Omental fat pad (tissue), 4 donors: ENCODE data around the gene MT1E. TPM values are rescaled to one million over a fixed set of nuclear protein-coding genes. Genes with fewer than 3 reads are reported as not detected.

Source experiments
- ATAC-seq: fragments of 150-250 bp; one replicate; pipeline ENCODE4 v1.9.1; 2016; ENCODE audit warnings: mild to moderate bottlenecking, moderate library complexity; ENCODE audit not compliant: low FRiP score
- DNase-seq: peaks from one replicate; pipeline ENCODE4 v3.0.0-alpha.2; 2019; ENCODE audit warnings: low spot score
- total RNA-seq, 4 donors: library from RNA; depleted of rRNA; stranded (reverse); fragments of >200 nt; gene quantifications; one replicate each; pipeline ENCODE4 v1.1.0, GENCODE V29; 2016
- TF ChIP-seq, protein P1 (sequence below), 3 donors: fragments of 450-650 bp; IDR thresholded peaks; one replicate each; pipeline ENCODE4 v1.5.1; 2016 to 2017; ENCODE audit warnings: antibody characterized with exemption in 3 of 3, mild to moderate bottlenecking in 3 of 3, moderate library complexity in 2 of 3

The MT1E gene
- total RNA-seq, 4 donors from 2014 or later: 386 to 3,925 (median 1,028) TPM

GRCh38 chr16:56584276-56584675, 41.3 kb upstream of the MT1E start:
- TF ChIP-seq, protein P1, sequence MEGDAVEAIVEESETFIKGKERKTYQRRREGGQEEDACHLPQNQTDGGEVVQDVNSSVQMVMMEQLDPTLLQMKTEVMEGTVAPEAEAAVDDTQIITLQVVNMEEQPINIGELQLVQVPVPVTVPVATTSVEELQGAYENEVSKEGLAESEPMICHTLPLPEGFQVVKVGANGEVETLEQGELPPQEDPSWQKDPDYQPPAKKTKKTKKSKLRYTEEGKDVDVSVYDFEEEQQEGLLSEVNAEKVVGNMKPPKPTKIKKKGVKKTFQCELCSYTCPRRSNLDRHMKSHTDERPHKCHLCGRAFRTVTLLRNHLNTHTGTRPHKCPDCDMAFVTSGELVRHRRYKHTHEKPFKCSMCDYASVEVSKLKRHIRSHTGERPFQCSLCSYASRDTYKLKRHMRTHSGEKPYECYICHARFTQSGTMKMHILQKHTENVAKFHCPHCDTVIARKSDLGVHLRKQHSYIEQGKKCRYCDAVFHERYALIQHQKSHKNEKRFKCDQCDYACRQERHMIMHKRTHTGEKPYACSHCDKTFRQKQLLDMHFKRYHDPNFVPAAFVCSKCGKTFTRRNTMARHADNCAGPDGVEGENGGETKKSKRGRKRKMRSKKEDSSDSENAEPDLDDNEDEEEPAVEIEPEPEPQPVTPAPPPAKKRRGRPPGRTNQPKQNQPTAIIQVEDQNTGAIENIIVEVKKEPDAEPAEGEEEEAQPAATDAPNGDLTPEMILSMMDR (IDR thresholded peaks at IDR 0.05): no peak
- ATAC-seq (no peak), DNase-seq (no peak)

DNA sequence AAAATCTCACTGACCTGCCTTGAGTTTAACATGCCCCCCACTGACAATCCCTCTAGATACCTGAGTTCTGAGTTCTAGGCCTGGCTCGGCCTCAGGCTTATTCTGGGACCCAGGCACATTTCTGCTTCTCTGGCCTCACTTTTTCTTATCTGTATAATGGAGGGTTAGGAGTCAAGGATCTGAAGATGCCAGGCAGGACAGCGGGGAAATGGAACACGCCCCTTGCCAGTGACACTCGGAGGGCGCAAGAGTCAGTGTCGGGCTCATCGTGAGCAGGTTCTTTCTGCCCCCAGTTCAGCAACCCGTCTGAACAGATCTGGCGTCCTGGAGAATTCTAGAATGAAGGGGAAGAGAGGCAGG, 36.8 kb upstream of the MT1E start:
- ATAC-seq (no peak), DNase-seq (no peak)
- TF ChIP-seq, protein P1 (IDR thresholded peaks at IDR 0.05): no peak

- ATAC-seq (peak; percentile 24), DNase-seq (no peak)
- TF ChIP-seq, protein P1 (IDR thresholded peaks at IDR 0.05): no peak
These were observed 36.2 kb upstream of the MT1E start, which contains the start of gene MT3 for GRCh38 chr16:56589141-56590039. TSS of gene MT3 (plus strand) at chr16:56589528. CDS start at chr16:56589591, 63 bp downstream.

- TF ChIP-seq, protein P1 (IDR thresholded peaks at IDR 0.05): no peak
- no peak for ATAC-seq
- no peak for DNase-seq
These were observed 34.1 kb upstream of the MT1E start for GRCh38 chr16:56591377-56592060.

- TF ChIP-seq, protein P1 (IDR thresholded peaks at IDR 0.05): no peak
- no peak for DNase-seq
- no peak for ATAC-seq
These were observed 31.8 kb upstream of the MT1E start for GRCh38 chr16:56593573-56594291.

- no peak for ATAC-seq
- no peak for DNase-seq
- TF ChIP-seq, protein P1 (IDR thresholded peaks at IDR 0.05): no peak
These were observed 31.3 kb upstream of the MT1E start for GRCh38 chr16:56594292-56594619.
